Stimulated activated CD4-positive, alpha-beta T cell treated with anti-CD3 and anti-CD28 coated beads, TNF-alpha, amount 100 ng/mL, for 24 hours (primary cell): ENCODE results near the gene SPATA31D3.
"Not testable (repeated sequence)": the region's sequence is repeated elsewhere in the genome, so short reads cannot be mapped to it uniquely, and the experiment has no call there.

Experiments
- DNase-seq, 3 experiments: peaks; one replicate each; pipeline ENCODE4 v3.0.0-alpha.2; 2020; ENCODE audit warnings: low read depth in 3 of 3

The SPATA31D3 gene

DNA sequence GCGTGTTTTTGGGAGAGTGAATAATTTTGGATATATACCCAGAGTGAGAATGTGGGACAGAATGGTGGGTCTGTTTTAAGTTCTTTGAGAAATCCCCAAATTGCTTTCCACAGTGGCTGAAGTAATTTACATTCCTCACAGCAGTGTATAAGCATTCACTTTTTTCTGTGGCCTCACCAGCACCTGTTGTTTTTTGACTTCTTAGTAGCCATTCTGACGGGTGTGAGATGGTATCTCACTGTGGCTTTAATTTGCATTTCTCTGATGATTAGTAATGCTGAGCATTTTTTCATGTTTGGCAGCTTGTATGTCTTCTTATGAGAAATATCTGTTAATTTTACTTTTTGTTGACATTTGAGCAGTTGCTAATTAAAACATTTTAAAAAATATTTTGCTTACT, 35.9 kb downstream of the SPATA31D3 start:
- DNase-seq = no peak

DNA sequence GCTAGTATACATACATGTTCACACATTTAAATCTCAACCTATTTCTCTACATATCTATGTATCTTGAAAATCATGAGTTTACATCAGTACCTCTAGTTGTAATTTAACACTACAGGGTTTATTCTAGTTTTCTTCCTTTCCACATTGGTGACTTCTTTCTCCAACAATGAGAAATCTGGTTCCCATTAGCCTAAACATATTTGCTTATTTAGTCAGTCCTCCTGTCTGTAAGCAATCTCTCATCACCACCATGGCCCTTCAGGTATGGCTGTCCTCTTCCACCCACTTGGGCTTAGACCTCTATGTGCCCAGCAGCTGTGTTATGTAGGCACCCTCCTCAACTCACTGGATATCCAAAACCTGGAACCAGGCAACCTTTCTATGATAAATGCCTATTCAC, 37.3 kb downstream of the SPATA31D3 start:
- DNase-seq = no peak

DNA sequence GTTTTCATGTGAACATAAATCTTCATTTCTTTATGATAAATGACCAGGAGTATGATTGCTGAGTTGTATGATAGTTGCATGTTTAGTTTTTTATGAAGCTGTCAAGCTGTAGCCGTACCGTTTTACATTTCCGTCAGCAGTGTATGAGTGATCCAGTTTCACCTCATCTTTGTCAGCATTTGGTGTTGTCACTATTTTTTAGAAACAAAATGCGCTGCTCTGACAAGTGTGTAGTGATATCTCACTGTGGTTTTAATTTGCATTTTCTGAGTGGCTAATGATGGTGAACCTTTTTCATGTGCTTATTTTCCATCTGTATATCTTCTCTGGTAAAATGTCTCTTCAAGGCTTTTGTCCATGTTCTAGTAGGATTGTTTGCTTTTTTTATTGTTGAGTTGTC, 38.6 kb downstream of the SPATA31D3 start:
- DNase-seq = no peak

DNA sequence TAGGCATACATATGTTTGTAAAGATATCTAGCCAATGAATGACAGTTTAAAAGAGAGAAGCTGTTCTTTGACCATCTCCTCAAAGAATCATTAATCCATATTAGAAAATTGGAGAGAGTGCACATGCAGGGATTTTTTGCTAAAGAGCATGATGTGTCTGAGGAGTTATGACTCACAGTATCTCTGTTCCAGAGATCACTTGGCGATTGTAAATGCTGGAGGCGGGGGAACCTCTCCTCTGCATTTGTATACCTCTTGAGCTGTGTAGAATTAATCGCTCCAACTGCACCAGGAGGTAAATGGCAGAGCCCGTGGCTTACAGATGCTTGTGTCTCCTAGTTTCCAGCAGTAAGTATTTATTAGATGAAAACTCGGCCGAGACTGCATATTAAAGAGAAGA, 41.6 kb downstream of the SPATA31D3 start:
- no peak for DNase-seq

DNA sequence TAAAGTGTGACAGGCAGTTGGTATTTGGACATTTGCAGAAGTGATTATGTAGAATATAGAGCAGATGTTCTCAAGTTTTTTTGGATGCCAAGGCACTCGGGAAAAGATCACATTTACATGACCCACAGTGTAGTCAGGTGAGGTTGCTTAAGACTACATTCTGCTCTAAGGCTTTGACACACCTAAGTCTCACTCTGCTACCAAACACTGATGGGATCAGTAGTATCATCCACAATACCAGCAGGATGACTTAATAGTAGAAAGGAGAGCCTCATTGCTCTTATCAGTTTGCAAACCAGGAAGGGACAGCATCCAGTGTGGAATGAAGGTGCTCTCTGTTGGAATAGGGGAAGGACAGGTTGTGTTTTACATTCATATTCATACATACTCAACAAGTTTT, 42.8 kb downstream of the SPATA31D3 start:
- no peak for DNase-seq

DNA sequence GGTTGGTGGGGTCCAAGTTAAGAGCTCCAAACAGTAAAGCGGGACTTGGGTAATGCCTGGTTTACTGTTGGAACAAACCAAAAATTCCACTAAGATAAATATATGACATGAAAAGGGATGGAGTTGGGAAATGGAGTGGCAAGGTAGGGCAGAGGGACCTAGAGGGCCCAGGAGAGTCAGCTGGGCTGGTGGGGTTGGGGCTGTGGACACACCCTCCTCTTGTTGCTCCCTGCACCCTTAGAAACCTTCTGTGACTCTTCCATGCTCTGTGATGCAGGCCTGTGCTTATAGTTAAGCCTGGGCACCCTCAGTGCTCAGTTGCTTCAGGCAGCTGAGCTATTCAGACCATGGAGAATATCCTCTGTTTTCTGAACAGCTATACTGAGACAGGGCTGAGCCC, 45.2 kb downstream of the SPATA31D3 start, which contains the start of gene SPATA31D1:
TSS of gene SPATA31D1 (plus strand) at position 301 of the 400 bp plus-strand sequence. CDS start at position 348, 47 bp downstream.
- DNase-seq = not testable (repeated sequence)

DNA sequence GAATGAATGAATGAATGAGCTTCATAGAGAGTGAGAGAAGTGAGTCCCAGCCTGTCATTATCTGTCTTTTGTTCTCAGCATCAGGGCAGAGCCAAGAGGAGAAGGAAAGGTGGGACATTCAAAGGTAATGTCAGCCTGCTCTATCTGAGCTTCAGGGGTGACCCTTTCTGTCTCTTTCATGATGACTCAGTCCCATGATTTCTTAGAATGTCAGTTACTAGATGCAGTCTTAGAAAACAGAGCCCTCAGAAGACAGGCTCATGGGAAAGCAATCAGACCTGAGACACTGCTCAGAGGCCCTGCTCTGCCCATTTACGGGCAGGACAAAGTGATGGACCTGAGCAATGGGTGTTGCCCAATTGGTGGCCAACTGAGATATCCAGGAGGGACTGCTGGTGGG, 46.4 kb downstream of the SPATA31D3 start:
- DNase-seq = no peak

DNA sequence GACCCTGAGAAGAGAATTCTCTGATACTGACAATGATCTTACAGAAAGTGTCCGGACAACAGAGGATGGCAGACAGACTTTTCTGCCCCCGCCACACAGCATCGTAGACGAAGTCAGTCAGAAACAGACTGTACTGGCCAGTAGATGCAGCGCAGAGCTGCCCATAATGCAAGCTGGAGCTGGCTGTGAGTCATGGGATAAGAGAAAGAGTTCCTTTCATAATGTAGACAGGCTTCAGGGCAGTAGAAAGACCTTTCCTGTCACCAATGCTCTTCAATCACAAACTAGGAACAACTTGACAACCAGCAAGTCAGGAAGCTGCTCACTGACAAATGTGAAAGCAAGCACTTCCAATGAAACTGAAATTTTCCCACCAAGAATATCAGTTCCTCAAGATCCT, 50.4 kb downstream of the SPATA31D3 start:
- no peak for DNase-seq
